Muscle layer of duodenum (tissue), 2 donors: ENCODE data around the gene NUP107.
"Not testable (repeated sequence)": the region's sequence is repeated elsewhere in the genome, so short reads cannot be mapped to it uniquely, and the experiment has no call there.

ENCODE experiments used
- H3K27ac ChIP-seq: one replicate; pipeline ENCODE4 v1.7.0; 2013; ENCODE audit warnings: mild to moderate bottlenecking, low read length
- H3K27me3 ChIP-seq: one replicate; pipeline ENCODE4 v1.7.0; 2013; ENCODE audit warnings: low read depth, mild to moderate bottlenecking, control low read depth, low read length
- H3K36me3 ChIP-seq, 2 donors: one replicate each; pipeline ENCODE4 v1.7.0; 2013; ENCODE audit warnings: low read length in 2 of 2, control low read depth in 1 of 2, mild to moderate bottlenecking in 1 of 2; ENCODE audit not compliant: insufficient read depth in 2 of 2, control insufficient read depth in 1 of 2
- H3K4me1 ChIP-seq, 2 donors: one replicate each; pipeline ENCODE4 v1.7.0; 2013; ENCODE audit warnings: low read length in 2 of 2, mild to moderate bottlenecking in 2 of 2, control low read depth in 1 of 2, moderate library complexity in 1 of 2; ENCODE audit not compliant: insufficient read depth in 2 of 2, control insufficient read depth in 1 of 2
- H3K4me3 ChIP-seq, 2 donors: one replicate each; pipeline ENCODE4 v1.7.0; 2013; ENCODE audit warnings: low read length in 2 of 2, low read depth in 1 of 2, mild to moderate bottlenecking in 1 of 2
- H3K9me3 ChIP-seq, 2 donors: one replicate each; pipeline ENCODE4 v1.7.0; 2013; ENCODE audit warnings: low read length in 2 of 2, control low read depth in 1 of 2, mild to moderate bottlenecking in 1 of 2; ENCODE audit not compliant: control insufficient read depth in 1 of 2
- donor health status: healthy.

The NUP107 gene

DNA sequence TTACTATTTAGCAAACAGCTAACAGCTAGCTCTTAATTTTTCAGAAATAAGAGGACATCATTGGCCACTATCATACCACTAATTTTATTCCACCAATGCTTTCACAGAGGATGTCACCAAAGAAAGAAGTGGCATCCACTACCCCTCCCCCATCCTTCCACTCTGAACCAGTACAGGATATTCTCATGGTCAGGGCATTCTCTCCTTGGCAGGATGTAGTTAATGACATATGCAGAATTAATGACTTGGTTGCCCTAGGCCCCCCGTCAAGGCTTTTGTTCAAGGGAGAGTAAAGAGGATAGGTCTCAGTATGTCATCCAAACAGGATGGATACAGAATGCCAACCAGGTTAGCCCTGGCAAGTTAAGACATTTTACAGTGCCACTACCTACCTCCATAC is 18.9 kb upstream of the NUP107 start:
- Histone ChIP-seq H3K4me3 (no peak overlapping the region), H3K4me1 (no peaks in the 10 kb centered on the region), H3K36me3 (peaks cover 0 to 3% of the 10 kb centered on the region in 2 donors), H3K27me3 (no peaks in the 10 kb centered on the region), H3K27ac (no peak overlapping the region), H3K9me3 (no peaks in the 10 kb centered on the region)

DNA sequence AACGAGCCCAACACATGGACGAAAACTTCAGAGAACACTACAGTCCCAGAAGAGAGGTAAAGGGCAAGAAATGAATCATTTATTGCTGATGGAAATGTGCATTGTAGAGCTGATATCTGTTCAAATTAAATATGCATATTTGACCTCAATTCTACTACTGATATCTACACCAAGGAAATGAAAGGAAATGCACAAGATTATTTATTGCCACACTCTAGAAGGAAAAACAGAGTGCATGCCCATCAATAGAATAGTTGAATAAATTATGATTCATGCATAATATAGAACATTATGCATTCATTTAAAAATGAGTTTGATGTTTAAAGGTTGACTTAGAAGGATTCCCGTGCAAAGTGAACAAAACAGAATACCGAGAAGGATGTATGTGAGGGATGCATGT is 15.6 kb upstream of the NUP107 start:
- Histone ChIP-seq H3K4me3 (no peak overlapping the region), H3K4me1 (no peaks in the 10 kb centered on the region), H3K27me3 (no peaks in the 10 kb centered on the region), H3K36me3 (no peaks in the 10 kb centered on the region), H3K27ac (no peak overlapping the region), H3K9me3 (no peaks in the 10 kb centered on the region)

DNA sequence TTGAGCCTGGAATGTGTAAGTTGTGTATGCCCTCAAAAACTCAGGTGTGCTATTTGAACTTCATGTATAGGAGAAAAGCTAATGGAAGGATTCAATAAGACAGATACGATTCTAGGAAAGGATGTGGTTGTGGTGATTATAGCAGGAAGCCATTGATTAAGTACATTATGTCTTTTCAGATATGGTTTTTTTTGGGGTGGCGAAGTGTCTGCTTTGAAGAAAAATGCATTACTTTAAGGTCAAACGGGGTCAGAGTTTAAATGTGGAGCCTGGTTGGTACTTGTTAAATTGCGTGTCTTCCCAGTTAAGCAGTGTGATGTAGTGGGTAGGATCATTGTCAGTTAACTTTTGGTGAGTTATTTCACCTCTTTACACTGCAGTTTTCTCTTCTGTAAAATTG is 13.0 kb upstream of the NUP107 start:
- Histone ChIP-seq H3K27ac (no peak overlapping the region), H3K27me3 (no peaks in the 10 kb centered on the region), H3K4me3 (no peak overlapping the region)

DNA sequence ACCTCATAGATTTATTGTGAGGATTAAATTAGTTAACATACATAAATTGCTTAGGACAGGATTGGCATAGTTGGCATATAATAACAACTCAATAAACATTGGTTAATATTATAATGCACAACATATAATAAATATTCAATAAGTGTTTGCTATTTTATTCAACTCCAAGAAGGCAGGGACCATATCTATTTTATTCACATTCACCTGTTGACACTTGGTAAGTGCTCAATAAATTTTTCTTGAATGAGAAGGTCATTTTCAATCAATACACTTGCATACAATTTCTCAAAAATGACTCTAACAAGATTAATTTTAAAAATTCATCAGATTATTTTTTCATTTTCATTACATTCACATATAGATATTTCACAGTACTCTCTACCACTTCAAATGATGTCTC is 12.4 kb upstream of the NUP107 start:
- Histone ChIP-seq H3K4me1 (no peaks in the 10 kb centered on the region), H3K9me3 (no peaks in the 10 kb centered on the region), H3K27me3 (no peaks in the 10 kb centered on the region), H3K27ac (no peak overlapping the region), H3K4me3 (no peak overlapping the region), H3K36me3 (no peaks in the 10 kb centered on the region)

More for the DNA sequence above, 13.0 kb upstream of the NUP107 start:
- Histone ChIP-seq H3K36me3 (no peaks in the 10 kb centered on the region), H3K4me1 (no peaks in the 10 kb centered on the region), H3K9me3 (no peaks in the 10 kb centered on the region)

DNA sequence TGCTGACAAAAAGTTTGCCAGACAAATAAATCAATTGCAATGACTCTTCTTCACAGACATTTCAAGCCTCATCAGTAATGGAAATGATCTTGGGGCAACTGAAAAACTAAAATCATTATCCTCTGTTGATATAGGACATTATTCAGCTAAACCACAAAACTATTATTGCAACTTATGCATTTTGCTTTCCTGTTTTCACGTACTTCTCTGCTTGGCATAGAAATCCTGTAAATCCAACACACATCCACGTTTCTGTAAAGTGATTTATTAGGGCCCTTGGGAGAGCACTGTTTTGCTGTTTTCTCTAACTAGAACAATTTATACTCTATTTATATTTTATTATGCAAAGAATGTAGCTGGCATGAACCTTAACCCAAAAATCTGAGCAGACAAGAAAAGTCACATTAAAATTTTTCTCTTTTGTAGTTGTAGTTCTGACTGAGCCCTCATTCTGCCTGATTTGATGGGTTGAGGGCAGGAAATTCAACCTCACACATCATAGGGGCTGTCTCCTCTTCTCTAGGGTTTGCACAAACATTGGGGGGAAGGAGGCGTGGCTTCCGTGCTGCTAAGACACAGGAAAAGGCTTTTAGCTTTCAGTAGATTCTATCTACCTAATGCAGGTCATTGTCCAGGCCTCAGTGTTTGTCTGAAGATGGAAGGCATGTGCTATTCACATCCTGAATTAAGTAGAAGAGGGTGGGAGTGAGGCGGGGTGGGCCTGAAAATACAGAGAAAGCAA is 11.5 kb upstream of the NUP107 start:
- Histone ChIP-seq H3K36me3 (no peaks in the 10 kb centered on the region), H3K27ac (peak overlapping the region; percentile 23), H3K4me1 (no peaks in the 10 kb centered on the region), H3K4me3 (no peak overlapping the region), H3K9me3 (no peaks in the 10 kb centered on the region), H3K27me3 (no peaks in the 10 kb centered on the region)

DNA sequence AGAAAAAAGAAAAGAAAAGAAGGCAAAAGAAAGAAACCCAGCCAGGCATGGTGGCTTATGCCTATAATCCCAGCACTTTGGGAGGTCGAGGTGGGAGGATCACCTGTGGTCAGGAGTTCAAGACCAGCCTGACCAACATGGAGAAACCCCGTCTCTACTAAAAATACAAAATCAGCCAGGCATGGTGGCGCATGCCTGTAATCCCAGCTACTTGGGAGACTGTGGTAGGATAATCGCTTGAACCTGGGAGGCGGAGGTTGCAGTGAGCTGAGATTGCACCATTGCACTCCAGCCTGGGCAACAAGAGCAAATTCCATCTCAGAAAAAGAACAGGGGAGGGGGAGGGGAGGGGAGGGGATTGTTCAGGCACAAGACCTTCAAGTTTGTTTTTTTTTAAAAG is 9.9 kb upstream of the NUP107 start:
- not testable (repeated sequence) for H3K36me3 ChIP-seq, H3K4me1 ChIP-seq, H3K27me3 ChIP-seq, H3K27ac ChIP-seq, H3K9me3 ChIP-seq, H3K4me3 ChIP-seq

DNA sequence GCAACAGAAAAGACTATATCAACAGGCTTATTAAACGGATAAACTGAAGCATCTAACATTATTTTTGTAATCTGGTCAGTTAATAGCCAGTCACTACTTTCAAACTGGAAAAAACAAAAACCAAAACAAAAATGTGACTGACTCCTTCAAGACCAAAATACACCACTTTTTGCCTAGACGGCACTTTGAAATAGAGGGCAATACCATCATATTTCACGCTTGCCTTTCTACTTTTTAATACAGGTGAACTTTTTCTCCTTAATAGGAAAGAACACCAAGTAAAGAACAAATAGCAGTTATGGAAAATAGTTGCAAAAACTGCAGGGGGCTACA is 550 bp upstream of the NUP107 start:
- H3K36me3 ChIP-seq: peaks cover 7 to 8% of the 10 kb centered on the region in 2 donors
- no peaks in the 10 kb centered on the region for H3K27me3 ChIP-seq
- peaks cover 9 to 16% of the 10 kb centered on the region in 2 donors for H3K4me1 ChIP-seq
- no peaks in the 10 kb centered on the region for H3K9me3 ChIP-seq
- peak overlapping the region; percentile 99 for H3K27ac ChIP-seq
- peak overlapping the region; percentile 94 to 100 for H3K4me3 ChIP-seq

DNA sequence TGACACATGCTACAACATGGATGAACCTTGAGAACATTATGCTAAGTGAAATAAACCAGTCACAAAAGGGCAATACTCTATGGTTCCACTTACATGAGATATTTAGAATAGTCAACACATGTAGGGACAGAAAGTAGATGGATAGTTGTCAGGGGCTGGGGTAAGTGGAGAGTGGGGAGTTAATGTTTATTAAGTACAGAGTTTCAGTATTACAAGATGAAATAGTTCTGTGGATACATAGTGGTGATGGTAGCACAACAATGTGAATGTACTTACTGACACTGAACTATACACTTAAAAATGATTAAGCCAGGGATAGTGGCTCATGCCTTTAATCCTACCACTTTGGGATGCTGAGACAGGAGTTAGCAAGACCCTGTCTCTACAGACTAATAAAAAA is 8.7 kb downstream of the NUP107 start:
- no peak overlapping the region for H3K4me3 ChIP-seq

DNA sequence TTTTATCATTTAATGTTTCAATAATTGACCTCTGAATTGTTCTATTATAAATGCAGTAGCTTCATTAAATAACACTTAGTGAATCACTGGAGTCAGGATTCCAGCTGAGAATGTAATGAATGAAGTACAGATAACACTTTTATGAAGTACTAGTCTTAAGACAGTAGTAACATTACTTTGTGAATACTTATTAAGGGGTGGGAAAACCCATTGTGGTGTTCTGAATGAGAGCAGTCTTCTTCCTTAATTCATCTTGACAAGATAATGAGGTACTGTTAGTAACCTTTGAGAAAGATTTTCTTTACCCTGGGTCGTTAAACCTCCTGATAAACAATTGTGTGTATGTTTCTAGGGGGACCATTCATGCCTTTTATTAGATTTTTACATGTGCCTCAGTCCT is 12.7 kb downstream of the NUP107 start:
- Histone ChIP-seq H3K4me1 (no peaks in the 10 kb centered on the region), H3K27me3 (no peaks in the 10 kb centered on the region), H3K4me3 (no peak overlapping the region), H3K36me3 (peaks cover 23 to 52% of the 10 kb centered on the region in 2 donors), H3K27ac (no peak overlapping the region), H3K9me3 (no peaks in the 10 kb centered on the region)

More for the DNA sequence above, 8.7 kb downstream of the NUP107 start:
- Histone ChIP-seq H3K27me3 (no peaks in the 10 kb centered on the region), H3K4me1 (no peaks in the 10 kb centered on the region), H3K27ac (no peak overlapping the region), H3K9me3 (no peaks in the 10 kb centered on the region), H3K36me3 (peaks cover 38 to 71% of the 10 kb centered on the region in 2 donors)

DNA sequence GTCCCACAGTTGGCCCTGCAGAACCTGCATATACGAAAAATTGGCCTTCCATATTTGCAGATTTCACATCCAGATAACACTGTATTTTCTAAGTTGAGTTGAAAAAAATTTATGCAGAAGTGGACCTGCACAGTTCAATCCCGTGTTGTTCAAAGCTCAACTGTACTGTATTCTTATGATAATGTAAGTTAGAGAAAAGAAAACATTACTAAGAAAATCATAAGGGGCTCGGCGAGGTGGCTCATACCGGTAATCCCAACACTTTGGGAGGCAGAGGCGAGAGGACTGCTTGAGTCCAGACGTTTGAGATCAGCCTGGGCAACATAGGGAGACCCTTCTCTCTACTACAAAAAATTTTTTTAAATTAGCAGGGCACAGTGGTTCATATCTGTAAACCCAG is 41.0 kb downstream of the NUP107 start:
- Histone ChIP-seq H3K27ac (no peak overlapping the region), H3K4me1 (no peaks in the 10 kb centered on the region), H3K36me3 (peaks cover 17 to 30% of the 10 kb centered on the region in 2 donors), H3K9me3 (no peaks in the 10 kb centered on the region), H3K27me3 (no peaks in the 10 kb centered on the region), H3K4me3 (no peak overlapping the region)

DNA sequence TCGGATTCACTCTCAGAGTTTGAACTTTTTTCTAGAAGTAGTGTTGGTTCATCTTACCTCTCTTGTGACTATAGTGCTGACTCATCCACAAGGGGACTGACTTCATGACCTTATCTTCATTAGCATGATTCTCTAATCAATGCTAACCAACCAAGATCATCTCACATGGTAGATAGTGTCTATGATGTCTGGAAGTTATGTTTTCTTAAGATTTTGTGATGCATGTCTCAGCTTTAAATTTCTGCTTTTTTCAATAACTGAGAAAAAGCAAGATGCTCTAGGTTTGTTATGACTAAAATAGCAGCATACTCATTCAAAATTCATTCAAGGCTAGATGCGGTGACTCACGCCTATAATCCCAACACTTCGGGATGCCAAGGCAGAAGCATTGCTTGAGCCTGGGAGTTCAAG is 46.9 kb downstream of the NUP107 start:
- no peaks in the 10 kb centered on the region for H3K27me3 ChIP-seq
- H3K4me1 ChIP-seq: no peaks in the 10 kb centered on the region
- H3K9me3 ChIP-seq: no peaks in the 10 kb centered on the region
- no peak overlapping the region for H3K4me3 ChIP-seq
- peaks cover 21 to 48% of the 10 kb centered on the region in 2 donors for H3K36me3 ChIP-seq
- no peak overlapping the region for H3K27ac ChIP-seq

DNA sequence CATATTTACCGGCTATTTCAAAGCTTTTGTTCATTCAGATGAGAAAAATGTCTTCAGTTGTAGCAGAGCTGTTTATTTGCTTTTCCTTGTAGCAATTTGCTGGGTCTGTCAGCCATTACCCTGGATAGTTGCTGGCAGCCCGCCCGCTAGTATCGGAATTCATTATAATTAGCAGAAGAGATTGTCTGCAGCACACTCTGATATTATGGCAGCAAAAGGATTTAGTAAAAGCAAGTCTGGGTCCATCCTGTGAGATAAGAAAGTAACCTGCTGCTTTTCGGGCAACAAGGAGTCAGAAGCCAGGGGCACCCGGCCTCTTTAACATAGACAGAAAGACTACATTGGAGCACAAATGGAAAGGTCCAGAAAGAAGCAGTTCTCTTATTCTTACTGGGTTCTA is 53.1 kb downstream of the NUP107 start:
- Histone ChIP-seq H3K27ac (no peak overlapping the region), H3K4me3 (no peak overlapping the region), H3K36me3 (peaks cover 9 to 16% of the 10 kb centered on the region in 2 donors), H3K9me3 (no peaks in the 10 kb centered on the region), H3K27me3 (no peaks in the 10 kb centered on the region), H3K4me1 (no peaks in the 10 kb centered on the region)
